Stimulated activated naive CD4-positive, alpha-beta T cell treated with Interleukin-2 at 50 U/mL for 16 hours (primary cell): ENCODE results near the gene HOXA3.

Experiments
- DNase-seq: peaks from one replicate; lab custom pipeline; 2025; lab: John Stamatoyannopoulos, UW

The HOXA3 gene

GRCh38 chr7:27154901-27155815 lies 2.8 kb upstream of the HOXA3 start:
- DNase-seq = no peak

- no peak for DNase-seq
These were observed 2.0 kb upstream of the HOXA3 start for GRCh38 chr7:27154369-27154768.

- no peak for DNase-seq
These were observed 1.1 kb upstream of the HOXA3 start for GRCh38 chr7:27153526-27153925.

GRCh38 chr7:27152816-27153442 lies 546 bp upstream of the HOXA3 start:
- no peak for DNase-seq

- no peak for DNase-seq
These were observed 947 bp downstream of the HOXA3 start for GRCh38 chr7:27151341-27151930.

- DNase-seq = peak; percentile 52
These were observed 1.6 kb downstream of the HOXA3 start for GRCh38 chr7:27150568-27151340.

- no peak for DNase-seq
These were observed 2.4 kb downstream of the HOXA3 start for GRCh38 chr7:27149842-27150567.

- DNase-seq = no peak
These were observed 3.4 kb downstream of the HOXA3 start for GRCh38 chr7:27148756-27149641.

- no peak for DNase-seq
These were observed 4.2 kb downstream of the HOXA3 start for GRCh38 chr7:27148031-27148755.

- DNase-seq = no peak
These were observed 5.0 kb downstream of the HOXA3 start, which contains the start of gene HOXA6 for GRCh38 chr7:27147199-27148030. TSS of gene HOXA6 (minus strand) at chr7:27147774. CDS start at chr7:27147749, 25 bp downstream.

- DNase-seq = no peak
These were observed 5.7 kb downstream of the HOXA3 start for GRCh38 chr7:27146491-27147198.

- DNase-seq = no peak
These were observed 6.4 kb downstream of the HOXA3 start for GRCh38 chr7:27145914-27146412.

- DNase-seq = no peak
These were observed 7.0 kb downstream of the HOXA3 start for GRCh38 chr7:27145165-27145913.

- DNase-seq = no peak
These were observed 7.6 kb downstream of the HOXA3 start for GRCh38 chr7:27144781-27145164.

- DNase-seq = no peak
These were observed 8.2 kb downstream of the HOXA3 start for GRCh38 chr7:27143950-27144780.
